Lower leg skin (tissue), 4 donors: ENCODE data around the gene SSR1. TPM values are rescaled to one million over a fixed set of nuclear protein-coding genes. Genes with fewer than 3 reads are reported as not detected.
"Not testable (repeated sequence)": the region's sequence is repeated elsewhere in the genome, so short reads cannot be mapped to it uniquely, and the experiment has no call there.

Experiments
- DNase-seq, 2 donors: peaks; one replicate each; pipeline ENCODE4 v3.0.0-alpha.2; 2019; ENCODE audit warnings: low spot score in 2 of 2
- H3K4me3 ChIP-seq: fragments of 200-600 bp; sonication (generic); 2 replicates; pipeline ENCODE4 v1.5.1; 2017; ENCODE audit warnings: mild to moderate bottlenecking, low read depth; ENCODE audit not compliant: poor library complexity, severe bottlenecking
- CTCF ChIP-seq, 3 donors: fragments of 450-650 bp; IDR thresholded peaks; one replicate each; pipeline ENCODE4 v1.5.1; 2016; ENCODE audit warnings: antibody characterized with exemption in 3 of 3, mild to moderate bottlenecking in 3 of 3, moderate library complexity in 2 of 3
- POLR2A ChIP-seq, 2 donors: fragments of 450-650 bp; IDR thresholded peaks; one replicate each; pipeline ENCODE4 v1.6.1; 2016 to 2017; ENCODE audit warnings: antibody characterized with exemption in 2 of 2, mild to moderate bottlenecking in 1 of 2, moderate library complexity in 1 of 2
- WGBS, 2 donors: methylation state at CpG; one replicate each; pipeline ENCODE4 v1.1.5; 2018; 5-methylcytosine and 5-hydroxymethylcytosine counted together
- intact Hi-C: fragments of 100-400 bp; cut with DNase I; formaldehyde crosslinking; loops from one replicate; pipeline ENCODE4 v1.15.0; 2023; ENCODE audit warnings: low total_unique reads
- total RNA-seq, 4 donors: library from RNA; depleted of rRNA; stranded (reverse); fragments of >200 nt; gene quantifications; one replicate each; pipeline ENCODE4 v1.1.0, GENCODE V29; 2016

The SSR1 gene
- total RNA-seq, 4 donors from 2014 or later, result 31.4 to 42.9 (median 35.3) TPM

- H3K4me3 ChIP-seq, result no peak overlapping the region
- no peak for TF ChIP-seq POLR2A (IDR thresholded peaks at IDR 0.05)
- TF ChIP-seq CTCF (IDR thresholded peaks at IDR 0.05), result no peak
- intact Hi-C loops, result no loop called here
- peak in 1 of 2 donors; percentile 83 for DNase-seq
- WGBS, 2 donors, result 78 to 85% methylated on average over 23 of the region's 23 CpGs
Observed at GRCh38 chr6:7268816-7269555, 44.0 kb downstream of the SSR1 start.

- WGBS, 2 donors, result 73 to 75% methylated on average over 20 of the region's 20 CpGs
- DNase-seq, result peak in 1 of 2 donors; percentile 72
- TF ChIP-seq CTCF (IDR thresholded peaks at IDR 0.05) (no peak), POLR2A (IDR thresholded peaks at IDR 0.05) (no peak)
- intact Hi-C loops, result no loop called here
- H3K4me3 ChIP-seq, result no peak overlapping the region
Observed at GRCh38 chr6:7268362-7268761, 44.6 kb downstream of the SSR1 start.

- H3K4me3 ChIP-seq, result no peak overlapping the region
- no peak for TF ChIP-seq POLR2A (IDR thresholded peaks at IDR 0.05)
- TF ChIP-seq CTCF (IDR thresholded peaks at IDR 0.05), result no peak
- 33 to 40% methylated on average over 13 of the region's 13 CpGs for WGBS, 2 donors
- intact Hi-C loops, result no loop called here
- peak; percentile 87 to 95 for DNase-seq
Observed at GRCh38 chr6:7267466-7268091, 45.4 kb downstream of the SSR1 start.

- no peak overlapping the region for H3K4me3 ChIP-seq
- TF ChIP-seq CTCF (IDR thresholded peaks at IDR 0.05) (no peak), POLR2A (IDR thresholded peaks at IDR 0.05) (no peak)
- intact Hi-C loops, result no loop called here
- DNase-seq, result peak in 1 of 2 donors; percentile 81
- 70 to 78% methylated on average over 7 to 8 of the region's 8 CpGs for WGBS, 2 donors
Observed at GRCh38 chr6:7267071-7267465, 45.9 kb downstream of the SSR1 start.

- intact Hi-C loops, H3K4me3 ChIP-seq: not testable (repeated sequence)
- peak in 1 of 2 donors; percentile 59 for DNase-seq
- WGBS, 2 donors, result 92 to 97% methylated on average over 7 of the region's 7 CpGs
Observed at GRCh38 chr6:7265385-7265726, 47.6 kb downstream of the SSR1 start.

- intact Hi-C loops, result no loop called here
- TF ChIP-seq POLR2A (IDR thresholded peaks at IDR 0.05) (no peak), CTCF (IDR thresholded peaks at IDR 0.05) (no peak)
- peak in 1 of 2 donors; percentile 54 for DNase-seq
- H3K4me3 ChIP-seq, result no peak overlapping the region
- WGBS, 2 donors, result 93 to 94% methylated on average over 17 of the region's 17 CpGs
Observed at GRCh38 chr6:7264686-7265384, 48.2 kb downstream of the SSR1 start.
